Forelimb muscle (tissue), 1 donor: ENCODE data around the gene TDG. TPM values are rescaled to one million over a fixed set of nuclear protein-coding genes. Genes with fewer than 3 reads are reported as not detected.
A peak's percentile ranks its signal among the peaks of the same experiment; 100 is the strongest.

ENCODE experiments used
- DNase-seq: peaks from one replicate; pipeline ENCODE4 v3.0.0-alpha.2; 2013; ENCODE audit warnings: low read depth
- polyA plus RNA-seq: library from polyadenylated mRNA; unstranded; fragments of 120-200 nt; gene quantifications from one replicate; pipeline ENCODE4 v1.2.1, GENCODE V29; 2013; ENCODE audit not compliant: insufficient read length

The TDG gene
- polyA plus RNA-seq: 32.5 TPM

- DNase-seq: peak; percentile 95
Observed at GRCh38 chr12:103965590-103966504, at the start of gene TDG. Gene TDG, plus strand, starts transcription at chr12:103965872. Its CDS starts 166 bp downstream, at chr12:103966038.

DNA sequence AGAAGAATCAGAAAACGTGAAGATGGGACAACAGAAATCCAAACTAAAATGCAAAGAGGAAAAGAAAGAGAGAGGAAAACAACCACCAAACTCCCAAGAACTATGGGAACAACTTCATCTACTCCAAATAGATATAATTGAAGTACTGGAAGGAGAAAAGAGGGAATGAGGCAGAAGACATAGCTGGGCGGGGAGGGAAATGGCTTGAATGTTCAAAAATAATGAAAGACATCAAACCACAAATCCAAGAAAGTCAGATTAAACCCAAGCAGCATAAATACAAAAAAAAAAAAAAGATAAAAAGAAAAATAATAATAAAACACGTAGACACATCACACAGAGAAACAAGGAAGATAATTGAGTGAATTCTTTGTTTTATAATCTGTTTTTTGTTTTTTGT lies 47.8 kb upstream of the TDG start:
- DNase-seq: no peak

GRCh38 chr12:103924761-103925641 lies 40.7 kb upstream of the TDG start:
- DNase-seq: no peak

DNA sequence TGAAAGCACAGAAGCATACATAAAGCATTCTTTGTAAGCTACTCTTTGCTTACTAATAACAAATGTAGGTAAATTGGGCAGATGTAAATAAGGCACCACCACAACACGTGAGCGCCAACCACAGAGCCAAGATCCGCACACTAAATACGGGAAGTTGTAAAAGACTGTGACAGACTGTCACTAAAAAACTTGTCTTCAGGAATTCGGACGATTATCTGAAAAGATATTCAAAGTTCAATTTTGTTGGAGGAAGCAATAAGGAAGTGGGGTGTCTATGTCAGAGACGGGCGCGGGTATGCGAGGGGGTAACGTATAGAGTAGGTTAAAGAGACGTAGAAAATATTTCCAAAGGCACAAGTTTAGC lies 37.0 kb upstream of the TDG start:
- no peak for DNase-seq

DNA sequence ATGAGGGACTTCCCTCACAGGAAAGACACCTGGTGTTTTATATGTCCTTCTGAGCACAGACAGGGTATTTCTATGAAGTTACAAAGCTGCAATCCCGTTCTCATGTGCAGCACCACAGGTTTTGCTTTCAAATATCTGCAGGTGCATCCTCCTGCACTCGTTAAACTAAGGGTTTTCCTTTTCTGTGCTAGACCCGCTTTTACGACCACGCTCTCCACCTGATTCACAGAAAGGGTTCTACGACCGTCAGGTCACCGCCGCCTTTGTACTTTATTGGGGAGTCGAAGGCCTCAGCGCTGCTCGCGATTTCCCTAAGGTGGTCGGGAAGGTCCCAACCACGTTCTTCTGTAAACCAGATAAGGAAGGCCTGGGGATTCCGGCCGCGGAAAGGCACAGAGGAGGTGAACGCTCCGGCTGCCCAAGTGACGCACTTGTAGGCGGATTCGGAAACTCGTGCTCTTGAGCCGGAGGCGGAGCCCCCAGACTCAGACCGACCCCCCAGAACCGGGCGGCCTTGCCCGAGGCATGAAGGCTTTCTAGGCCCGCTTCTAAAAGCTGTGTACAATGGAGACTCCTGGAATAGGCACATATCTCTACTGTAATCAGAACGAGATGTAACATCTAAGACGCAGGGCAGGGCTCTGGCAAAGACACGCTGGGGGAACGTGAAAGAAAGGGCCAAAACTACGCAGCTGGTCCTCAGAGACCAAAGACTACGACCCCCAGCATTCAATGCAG lies 36.5 kb upstream of the TDG start:
- DNase-seq: peak; percentile 87

GRCh38 chr12:103929784-103930033 lies 36.0 kb upstream of the TDG start:
- DNase-seq: no peak

- peak; percentile 99 for DNase-seq
Observed at GRCh38 chr12:103930034-103930786, 35.5 kb upstream of the TDG start, which contains the start of gene HSP90B1. Gene HSP90B1, plus strand, starts transcription at chr12:103930410. Its CDS starts 106 bp downstream, at chr12:103930516.

DNA sequence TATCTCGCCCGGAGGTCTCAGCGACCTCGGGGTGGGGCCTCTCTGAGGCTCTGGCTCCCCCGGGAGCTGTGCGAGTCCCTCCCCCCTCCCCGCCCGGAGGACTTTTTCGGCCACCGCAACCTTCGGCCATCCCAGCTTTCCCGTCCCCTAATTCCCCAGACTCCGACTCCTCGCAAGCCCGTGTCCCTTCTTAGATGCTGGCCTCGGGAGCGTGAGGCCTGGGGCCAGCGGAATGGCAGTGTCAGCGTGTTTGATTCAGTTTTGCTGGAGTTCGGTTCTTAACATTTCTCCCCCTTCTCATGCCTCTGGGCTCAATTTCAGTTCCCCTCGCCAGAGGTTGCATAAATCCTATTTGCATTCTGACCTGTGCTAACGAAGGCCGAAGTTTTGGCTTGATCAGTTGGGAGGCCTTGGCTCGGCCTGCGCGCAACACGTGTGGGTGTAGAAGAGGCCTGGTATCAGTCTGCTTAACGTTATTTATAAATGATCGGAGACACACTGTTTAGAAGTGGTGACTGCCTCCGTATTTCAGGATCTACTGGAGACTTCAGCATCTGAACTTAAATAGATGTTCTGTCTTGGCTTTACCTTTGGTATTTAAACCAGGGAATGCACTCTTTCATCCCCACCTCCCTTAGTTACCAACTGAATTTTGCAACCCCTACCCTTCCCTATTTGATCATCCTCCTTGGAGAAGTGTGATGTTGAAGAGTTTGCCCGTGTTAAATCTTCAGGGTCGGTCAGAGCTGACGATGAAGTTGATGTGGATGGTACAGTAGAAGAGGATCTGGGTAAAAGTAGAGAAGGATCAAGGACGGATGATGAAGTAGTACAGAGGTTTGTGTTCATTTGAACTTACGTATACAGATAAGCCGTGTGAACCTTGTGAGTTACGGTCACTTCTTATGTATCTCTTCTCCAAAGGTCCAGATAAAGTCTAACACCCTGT lies 34.6 kb upstream of the TDG start:
- no peak for DNase-seq

- no peak for DNase-seq
Observed at GRCh38 chr12:103933237-103933636, 32.4 kb upstream of the TDG start.

GRCh38 chr12:103936679-103937078 lies 29.0 kb upstream of the TDG start:
- no peak for DNase-seq

GRCh38 chr12:103944964-103945363 lies 20.7 kb upstream of the TDG start:
- no peak for DNase-seq

- DNase-seq: no peak
Observed at GRCh38 chr12:103947871-103948555, 17.7 kb upstream of the TDG start.

GRCh38 chr12:103948746-103949406 lies 16.8 kb upstream of the TDG start:
- DNase-seq: no peak

GRCh38 chr12:103952497-103952896 lies 13.2 kb upstream of the TDG start:
- no peak for DNase-seq

DNA sequence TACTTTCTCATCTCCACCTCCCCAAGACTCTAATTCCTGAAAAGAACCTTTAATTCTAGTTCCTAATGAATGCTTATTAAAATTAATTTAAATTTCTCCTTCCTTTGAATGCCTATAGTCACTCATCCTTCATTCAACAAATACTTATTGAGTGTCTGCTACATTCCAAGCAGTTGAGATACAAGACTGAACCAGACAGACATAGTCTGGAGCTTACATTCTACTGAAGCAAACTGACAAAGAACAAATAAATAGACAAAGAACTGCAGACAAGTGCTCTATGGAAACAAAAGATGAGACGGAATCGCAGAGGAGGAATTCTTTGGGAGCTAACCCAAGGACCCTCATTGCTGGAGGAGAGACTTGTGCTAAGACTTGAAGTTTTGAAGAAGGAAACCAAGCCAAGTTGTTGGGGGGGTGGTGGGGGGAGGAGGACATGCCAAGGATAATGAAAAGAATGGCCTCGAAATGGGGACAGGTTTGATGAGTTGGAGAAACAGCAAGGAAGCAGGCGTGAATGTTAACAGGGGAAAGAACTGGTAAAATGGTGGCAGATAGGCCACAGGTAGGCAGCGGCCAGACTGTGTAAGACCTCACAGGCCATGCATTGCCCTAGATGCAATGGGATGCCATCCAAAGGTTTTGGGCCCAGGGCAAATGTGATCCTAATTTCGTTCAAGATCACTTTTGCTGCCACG lies 9.7 kb upstream of the TDG start:
- DNase-seq: no peak

DNA sequence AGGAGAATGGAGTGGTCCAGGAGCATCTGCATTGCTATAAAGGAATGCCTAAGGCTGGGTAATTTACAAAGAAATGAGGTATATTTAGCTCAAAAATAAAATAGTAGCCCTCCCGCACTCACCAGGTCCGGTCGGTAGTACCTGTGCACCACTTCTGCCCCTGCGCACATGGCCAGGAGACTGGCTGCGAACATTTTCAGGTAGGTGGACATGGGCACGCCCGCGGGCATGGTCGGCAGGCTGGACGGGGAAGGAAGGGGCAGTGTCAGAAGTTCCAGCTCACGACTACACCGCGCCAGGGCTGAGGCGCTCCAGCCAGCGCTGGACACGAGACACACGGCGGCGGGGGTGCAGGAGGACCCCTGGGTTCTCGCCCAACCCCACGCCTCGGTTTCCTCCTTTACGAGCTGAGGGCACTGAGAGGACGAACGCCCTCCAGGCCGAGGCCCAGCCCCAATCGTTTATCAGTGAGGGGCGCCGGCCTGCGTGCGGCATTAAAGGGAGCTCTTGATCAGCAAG lies 9.1 kb upstream of the TDG start:
- no peak for DNase-seq

- DNase-seq: no peak
Observed at GRCh38 chr12:103957865-103958388, 7.7 kb upstream of the TDG start.

DNA sequence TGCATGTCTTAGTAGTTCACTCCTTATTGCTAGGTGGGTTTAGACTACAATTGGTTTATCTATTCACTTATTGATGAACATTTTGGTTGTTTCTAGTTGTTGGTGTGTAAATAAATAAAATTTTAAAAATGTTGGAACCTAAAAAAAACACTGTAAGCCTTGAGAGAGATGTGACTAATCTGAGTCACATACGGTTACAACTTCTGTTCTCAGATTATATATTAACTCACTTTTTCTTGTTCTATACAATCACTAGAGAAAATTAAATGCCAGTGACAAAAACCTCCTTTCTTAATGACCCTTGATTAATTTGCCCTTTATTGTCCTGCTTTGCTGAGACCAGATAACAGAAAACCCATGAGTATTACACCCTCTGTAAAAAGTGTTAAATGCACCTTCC lies 7.1 kb upstream of the TDG start:
- no peak for DNase-seq
